ENCODE data around the gene LRMDA. TPM values are rescaled to one million over a fixed set of nuclear protein-coding genes. Genes with fewer than 3 reads are reported as not detected.

Gene LRMDA
- total RNA-seq, 1 experiment from 2014 or later: 4.8 TPM

DNA sequence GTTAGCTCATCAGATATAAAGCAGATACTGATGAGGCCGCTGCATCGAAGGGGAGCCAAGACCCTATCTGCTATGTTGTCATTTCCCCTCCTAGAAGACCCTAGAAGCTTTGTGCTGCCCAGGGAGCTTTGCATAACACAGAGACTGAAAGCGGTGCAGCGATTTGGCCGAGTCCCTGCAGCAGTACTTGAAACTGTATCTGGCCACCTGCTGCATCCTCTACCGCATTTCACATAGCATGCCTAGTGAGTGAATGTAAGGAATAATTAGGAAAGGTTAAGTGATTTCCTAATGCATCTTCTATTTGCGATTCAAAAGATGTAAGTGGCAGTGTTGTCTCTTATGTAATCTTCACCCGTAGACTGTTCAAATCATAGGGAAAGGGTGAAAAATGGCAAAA is 106.7 kb downstream of the LRMDA start:
- Histone ChIP-seq H3K79me2 (ENCODE audit: insufficient read depth, low read length) (no peaks in the 10 kb centered on the region), H3K4me2 (ENCODE audit: low read length) (no peak overlapping the region), H3K4me1 (ENCODE audit: control insufficient read depth in 1 of 2, insufficient read depth in 2 of 2, low read length in 2 of 2) (no peaks in the 10 kb centered on the region), H3K9me3 (ENCODE audit: control insufficient read depth in 1 of 2, insufficient read depth in 1 of 2, low read depth in 1 of 2, low read length in 2 of 2) (no peaks in the 10 kb centered on the region), H3K9me2 (ENCODE audit: insufficient read depth) (no peaks in the 10 kb centered on the region), H2AFZ (ENCODE audit: low read depth, low read length, poor library complexity, severe bottlenecking) (no peak overlapping the region), H3K27ac (ENCODE audit: low read depth, low read length) (no peak overlapping the region), H3K36me3 (ENCODE audit: control insufficient read depth in 1 of 2, insufficient read depth in 2 of 2, low read length in 2 of 2) (no peaks in the 10 kb centered on the region), H3K4me3 (replicated peaks in 1 of 2; ENCODE audit: low read depth in 1 of 2, low read length in 2 of 2) (no peak overlapping the region), H3K9ac (ENCODE audit: low read length) (no peak overlapping the region), H4K20me1 (ENCODE audit: insufficient read depth) (no peaks in the 10 kb centered on the region), H3K27me3 (ENCODE audit: insufficient read depth, low read length) (peaks cover 9% of the 10 kb centered on the region)
- ATAC-seq: no peak
- ChIA-PET CTCF (no interaction called here), POLR2A (no interaction called here), RAD21 (ENCODE audit: low non-redundant PET in 1 of 2, low total read pairs in 2 of 2, uncharacterized antibody in 2 of 2, unreplicated experiment in 2 of 2) (no interaction called here)
- intact Hi-C loops (cut with micrococcal nuclease): no loop called here
- BruUV-seq (replicated peaks): no TSS peak
- no peak for TF ChIP-seq SP1 (IDR thresholded peaks at IDR 0.05; ENCODE audit: low read depth)
- TF ChIP-seq MAX (IDR thresholded peaks at IDR 0.05): no peak
- no peak for TF ChIP-seq FOSL1 (IDR thresholded peaks at IDR 0.05; ENCODE audit: low read depth)
- no peak for TF ChIP-seq EZH2 (IDR thresholded peaks at IDR 0.05)
- TF ChIP-seq POLR2AphosphoS5 (IDR thresholded peaks at IDR 0.05; ENCODE audit: low read depth, low read length): no peak
- no peak for TF ChIP-seq RAD21 (IDR thresholded peaks at IDR 0.05; ENCODE audit: low read depth)
- TF ChIP-seq SRF (IDR thresholded peaks at IDR 0.05; ENCODE audit: low read depth): no peak
- no peak for DNase-seq (ENCODE audit: low read depth, low spot score)

GRCh38 chr10:75538765-75539164 is 107.3 kb downstream of the LRMDA start:
- no peak for TF ChIP-seq EZH2phosphoT487 (IDR thresholded peaks at IDR 0.05; ENCODE audit: borderline replicate concordance)
- no peak overlapping the region for H2AFZ ChIP-seq (ENCODE audit: low read depth, low read length, poor library complexity, severe bottlenecking)
- H3K79me2 ChIP-seq (ENCODE audit: insufficient read depth, low read length): no peaks in the 10 kb centered on the region
- no peak for ATAC-seq
- ChIA-PET CTCF (no interaction called here), RAD21 (ENCODE audit: low non-redundant PET in 1 of 2, low total read pairs in 2 of 2, uncharacterized antibody in 2 of 2, unreplicated experiment in 2 of 2) (no interaction called here), POLR2A (no interaction called here)
- intact Hi-C loops (cut with micrococcal nuclease): no loop called here
- no peak overlapping the region for H3K27ac ChIP-seq (ENCODE audit: low read depth, low read length)
- no peak overlapping the region for H3K4me2 ChIP-seq (ENCODE audit: low read length)
- H3K4me1 ChIP-seq (ENCODE audit: control insufficient read depth in 1 of 2, insufficient read depth in 2 of 2, low read length in 2 of 2): no peaks in the 10 kb centered on the region
- no peaks in the 10 kb centered on the region for H4K20me1 ChIP-seq (ENCODE audit: insufficient read depth)
- no peaks in the 10 kb centered on the region for H3K36me3 ChIP-seq (ENCODE audit: control insufficient read depth in 1 of 2, insufficient read depth in 2 of 2, low read length in 2 of 2)
- H3K27me3 ChIP-seq (ENCODE audit: insufficient read depth, low read length): peaks cover 7% of the 10 kb centered on the region
- H3K4me3 ChIP-seq (replicated peaks in 1 of 2; ENCODE audit: low read depth in 1 of 2, low read length in 2 of 2): no peak overlapping the region
- no peak overlapping the region for H3K9ac ChIP-seq (ENCODE audit: low read length)
- H3K9me3 ChIP-seq (ENCODE audit: control insufficient read depth in 1 of 2, insufficient read depth in 1 of 2, low read depth in 1 of 2, low read length in 2 of 2): no peaks in the 10 kb centered on the region
- no peaks in the 10 kb centered on the region for H3K9me2 ChIP-seq (ENCODE audit: insufficient read depth)
- BruUV-seq (replicated peaks): no TSS peak
- DNase-seq (ENCODE audit: low read depth, low spot score): no peak

Data from HCT116 (cell line).